ENCODE data around the gene AKR7A3.
"Not testable (repeated sequence)": the region's sequence is repeated elsewhere in the genome, so short reads cannot be mapped to it uniquely, and the experiment has no call there.

Gene AKR7A3

GRCh38 chr1:19317126-19317910 lies 28.7 kb upstream of the AKR7A3 start:
- no peak for DNase-seq

- peak; percentile 58 for DNase-seq
Measured at GRCh38 chr1:19315378-19316198, 27.0 kb upstream of the AKR7A3 start.

- DNase-seq: no peak
Measured at GRCh38 chr1:19313961-19314882, 25.7 kb upstream of the AKR7A3 start.

GRCh38 chr1:19313636-19313959 lies 25.0 kb upstream of the AKR7A3 start:
- no peak for DNase-seq

DNA sequence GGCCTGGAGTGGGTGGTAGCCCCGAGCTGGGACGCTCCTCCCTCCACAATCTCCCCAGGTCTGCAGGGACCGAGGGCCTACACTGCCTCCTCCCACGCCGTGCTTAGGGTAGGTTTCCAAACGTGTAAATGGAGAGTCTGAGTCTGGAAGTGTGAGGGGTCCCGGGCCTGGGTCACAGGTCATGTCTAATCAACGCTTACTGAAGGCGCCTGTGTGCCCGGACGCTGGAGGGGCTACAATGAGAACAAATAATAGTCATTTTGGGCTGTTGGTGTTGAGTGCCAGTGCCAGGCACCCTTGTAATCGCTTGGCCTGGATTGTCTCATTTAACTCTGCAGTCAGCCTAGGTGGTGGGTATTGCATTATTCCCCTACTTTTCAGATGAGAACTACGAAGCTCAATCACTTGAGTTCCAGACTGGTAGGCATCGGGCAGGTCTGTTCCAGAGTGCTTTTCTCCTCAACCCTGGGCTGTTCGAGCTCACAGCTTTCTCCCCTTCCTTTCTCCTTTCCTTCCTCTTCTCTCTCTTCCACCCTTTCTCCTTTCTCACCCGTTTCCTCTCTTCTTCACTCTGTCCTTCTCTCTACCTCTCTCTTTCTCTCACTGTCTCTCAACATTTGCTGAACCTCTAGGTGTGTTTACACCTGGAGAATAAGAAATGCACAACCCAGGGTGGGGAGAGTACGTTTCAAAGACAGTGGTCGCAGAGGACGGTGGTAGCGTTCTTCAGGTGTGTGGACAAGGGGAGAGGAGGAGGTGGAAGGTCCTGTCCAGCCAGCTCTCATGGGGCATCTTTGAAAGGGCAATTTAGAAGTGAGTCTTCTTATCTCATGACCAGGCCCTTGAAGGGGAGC lies 24.4 kb upstream of the AKR7A3 start:
- no peak for DNase-seq

GRCh38 chr1:19311931-19312781 lies 23.6 kb upstream of the AKR7A3 start, which contains the start of the genes AKR7A2 and SLC66A1:
Gene AKR7A2 (minus strand): TSS chr1:19312144. CDS start chr1:19312124, 20 bp downstream.
Gene SLC66A1 (plus strand): TSS chr1:19312326. CDS start chr1:19317678, 5,352 bp downstream.
- DNase-seq: peak; percentile 91

GRCh38 chr1:19311503-19311930 lies 22.9 kb upstream of the AKR7A3 start:
- DNase-seq: no peak

DNA sequence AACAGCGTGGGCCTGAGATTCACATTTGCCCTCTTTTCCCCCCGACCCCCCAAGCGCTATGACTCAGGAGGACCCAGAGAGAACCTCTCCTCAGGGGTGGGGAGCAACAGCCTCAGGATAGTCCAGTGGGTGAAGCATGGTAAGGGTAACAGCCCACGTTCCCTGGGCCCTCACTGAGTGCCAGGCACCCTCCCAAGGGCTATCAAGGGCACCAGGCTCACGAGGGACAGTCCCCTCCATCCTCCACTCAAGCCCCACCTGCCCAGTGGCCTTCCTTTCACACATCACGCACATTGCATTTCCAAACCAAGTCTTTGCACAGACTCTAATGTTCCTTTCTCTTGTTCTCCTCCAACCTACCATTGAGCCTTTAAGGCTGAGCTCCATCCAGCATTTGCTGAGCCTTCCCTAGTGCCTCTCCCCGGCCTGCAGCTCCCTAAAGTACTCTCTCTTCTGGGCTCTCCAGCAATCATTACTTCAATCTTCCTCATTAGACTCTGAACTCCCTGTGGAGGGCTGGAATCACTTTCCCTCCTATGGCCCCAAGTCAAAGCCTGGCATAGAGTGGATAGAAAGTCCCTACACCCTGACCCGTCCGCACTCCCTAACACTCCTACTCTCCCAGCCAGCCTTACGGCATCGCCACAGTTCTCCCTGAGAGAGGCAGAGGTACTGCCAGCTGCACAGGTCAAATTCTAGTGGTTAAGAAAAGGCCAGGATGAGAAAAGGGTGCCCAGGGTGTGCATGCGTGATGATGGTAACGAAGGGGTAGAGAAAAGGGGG lies 22.3 kb upstream of the AKR7A3 start:
- DNase-seq: no peak

GRCh38 chr1:19310061-19310460 lies 21.5 kb upstream of the AKR7A3 start:
- DNase-seq: no peak

GRCh38 chr1:19309123-19309813 lies 20.7 kb upstream of the AKR7A3 start:
- peak; percentile 62 for DNase-seq

- DNase-seq: no peak
Measured at GRCh38 chr1:19308509-19308907, 19.9 kb upstream of the AKR7A3 start.

DNA sequence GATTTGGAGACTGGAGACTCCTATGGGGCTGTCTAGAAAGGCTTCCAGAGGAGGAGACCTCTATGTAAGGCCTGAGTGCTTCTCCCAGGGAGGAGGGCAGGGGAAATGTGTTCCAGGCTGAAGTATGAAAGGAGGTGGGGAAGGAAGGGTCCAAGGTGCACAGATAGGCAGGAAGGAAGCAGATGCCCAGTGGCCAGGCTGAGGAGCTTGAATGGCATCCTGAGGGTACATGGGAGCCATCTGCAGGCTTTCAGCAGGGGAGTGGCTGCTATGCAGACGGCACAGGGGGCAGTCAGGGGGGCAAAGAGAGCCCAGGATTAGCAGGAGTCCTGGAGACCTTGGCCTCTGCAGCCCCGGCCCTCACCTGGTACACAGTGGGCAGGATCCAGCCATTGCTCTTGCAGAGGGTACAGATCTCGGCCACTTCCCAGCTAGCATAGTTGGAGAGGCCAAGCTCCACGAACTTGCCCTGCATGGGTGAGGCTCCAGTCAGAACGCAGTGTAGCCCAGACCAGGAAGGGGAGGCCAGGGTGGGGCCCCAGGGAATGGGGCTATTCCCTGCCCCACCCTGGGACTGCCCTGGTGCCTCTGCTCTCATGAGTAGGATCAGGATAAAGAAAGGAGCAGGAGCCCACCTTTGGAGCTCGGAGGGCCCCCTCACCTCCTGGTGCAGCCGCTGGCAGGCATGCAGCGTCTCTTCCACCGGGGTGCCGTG lies 19.4 kb upstream of the AKR7A3 start:
- DNase-seq: no peak

DNA sequence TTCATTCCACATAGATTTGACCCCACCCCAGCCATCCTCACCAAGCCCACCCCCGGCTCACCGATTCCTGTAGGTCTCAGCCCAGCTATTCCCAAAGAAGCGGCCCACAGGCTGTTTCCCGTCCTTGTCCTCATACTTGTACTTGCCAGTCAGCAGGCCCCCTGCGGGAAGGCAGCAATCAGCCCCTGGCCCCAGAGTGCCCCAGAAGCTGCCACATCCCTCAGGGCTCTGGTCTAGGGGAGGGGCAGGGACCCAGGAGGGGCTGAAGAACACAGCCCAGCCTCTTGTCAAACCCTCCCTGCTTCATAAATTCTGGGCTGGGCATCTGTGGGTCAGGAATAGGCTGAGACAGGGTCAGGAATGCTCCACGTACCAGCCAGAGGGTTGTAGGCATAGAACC lies 18.4 kb upstream of the AKR7A3 start:
- DNase-seq: no peak

GRCh38 chr1:19305880-19306279 lies 17.3 kb upstream of the AKR7A3 start:
- DNase-seq: no peak

- DNase-seq: not testable (repeated sequence)
Measured at GRCh38 chr1:19304081-19304480, 15.5 kb upstream of the AKR7A3 start.

GRCh38 chr1:19300211-19300610 lies 11.6 kb upstream of the AKR7A3 start:
- DNase-seq: no peak

DNA sequence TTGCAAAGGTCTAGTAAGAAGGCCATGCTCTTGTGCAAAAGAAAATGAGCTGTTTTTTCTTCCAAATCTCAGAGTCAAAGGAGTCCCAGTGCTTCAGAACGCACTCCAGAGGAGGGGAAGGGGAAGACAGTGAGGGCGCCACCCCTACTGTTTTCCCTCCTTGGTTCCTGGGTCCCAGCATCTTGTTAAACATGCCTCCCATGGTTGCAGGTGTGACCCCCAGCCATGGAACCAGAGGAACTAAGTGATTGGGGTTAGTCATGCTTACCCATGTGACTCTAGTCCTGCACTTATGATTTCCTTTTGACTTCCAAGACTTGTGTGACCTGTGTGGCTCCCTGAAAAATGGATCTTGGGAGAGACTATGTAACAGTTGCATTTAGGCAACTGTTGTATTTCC lies 6.1 kb upstream of the AKR7A3 start:
- no peak for DNase-seq

DNA sequence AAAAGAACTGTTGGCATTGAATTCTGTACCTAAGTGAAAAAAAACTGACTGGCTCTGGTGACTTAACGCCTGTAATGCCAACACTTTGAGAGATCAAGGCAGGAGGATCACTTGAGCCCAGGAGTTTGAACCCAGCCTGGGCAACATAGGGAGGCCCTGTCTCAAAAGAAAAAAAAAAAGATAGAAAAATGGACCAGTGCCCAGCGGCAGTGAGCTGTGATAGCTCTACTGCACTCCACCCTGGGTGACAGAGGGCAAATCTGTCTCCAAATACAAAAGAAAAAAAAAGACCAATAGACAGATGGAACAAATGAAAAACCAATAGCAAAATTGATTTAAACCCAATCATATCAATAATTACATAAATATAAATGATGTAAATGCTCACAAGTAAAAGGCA lies 674 bp upstream of the AKR7A3 start:
- DNase-seq: no peak

Data from fibroblast of skin of abdomen (primary cell).